ENCODE measurements around the gene GAS2. TPM values are rescaled to one million over a fixed set of nuclear protein-coding genes. Genes with fewer than 3 reads are reported as not detected.

The GAS2 gene
- total and polyA plus RNA-seq, 11 donors = 2.7 to 23.0 (median 10.8) TPM

GRCh38 chr11:22734628-22735345 is 68.4 kb downstream of the GAS2 start:
- intact Hi-C loops (cut with DNase I) = loop anchor here in 3 of 10 donors (5.0 kb wide), 3 partner anchors 57 to 397 kb away; partner anchors contain the start of genes FANCF (in 1 of the 3) and SLC17A6 (in 1 of the 3)
- DNase-seq (no peak), ATAC-seq (no peak)
- H3K4me3 ChIP-seq = no peak overlapping the region
- TF ChIP-seq CTCF (IDR thresholded peaks at IDR 0.05) = no peak
- no peak for TF ChIP-seq POLR2A (IDR thresholded peaks at IDR 0.05)
- no peaks in the 10 kb centered on the region for H3K27me3 ChIP-seq
- H3K9me3 ChIP-seq = no peaks in the 10 kb centered on the region
- peaks cover 0 to 4% (median 0%) of the 10 kb centered on the region in 9 donors for H3K36me3 ChIP-seq
- no peak overlapping the region for H3K27ac ChIP-seq
- peaks cover 0 to 3% (median 0%) of the 10 kb centered on the region in 12 donors for H3K4me1 ChIP-seq
- 90 to 93% (median 93%) methylated on average over 2 of the region's 2 CpGs for WGBS, 4 donors

GRCh38 chr11:22742157-22742613 is 75.8 kb downstream of the GAS2 start:
- H3K9me3 ChIP-seq = no peaks in the 10 kb centered on the region
- intact Hi-C loops (cut with DNase I) = no loop called here
- peaks cover 0 to 4% (median 0%) of the 10 kb centered on the region in 9 donors for H3K36me3 ChIP-seq
- no peaks in the 10 kb centered on the region for H3K4me1 ChIP-seq
- H3K27ac ChIP-seq = no peak overlapping the region
- H3K4me3 ChIP-seq = no peak overlapping the region
- no peak for ATAC-seq
- WGBS, 4 donors = 63 to 67% (median 66%) methylated on average over 2 of the region's 2 CpGs
- no peak for DNase-seq
- H3K27me3 ChIP-seq = no peaks in the 10 kb centered on the region
- TF ChIP-seq POLR2A (IDR thresholded peaks at IDR 0.05) (no peak), CTCF (IDR thresholded peaks at IDR 0.05) (no peak)

DNA sequence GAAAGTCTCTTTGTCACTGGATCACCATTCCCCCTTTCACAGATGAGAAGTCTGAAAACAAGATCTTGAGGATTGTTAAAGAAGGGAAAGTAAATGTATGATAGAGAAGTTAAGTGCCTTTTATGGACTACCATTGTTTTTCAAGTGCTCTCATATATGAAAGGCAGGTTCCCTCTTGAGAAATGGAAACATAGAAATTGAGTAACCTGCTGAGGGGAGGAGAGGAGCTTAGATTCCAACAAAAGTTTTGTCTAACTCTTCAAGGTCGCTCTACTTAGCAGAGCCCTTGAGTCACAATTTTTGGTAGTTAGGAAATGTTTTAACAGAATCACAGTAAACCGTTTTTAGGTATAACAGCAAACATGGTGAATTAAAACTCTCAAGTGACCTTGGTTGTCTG is 83.1 kb downstream of the GAS2 start:
- no peak overlapping the region for H3K27ac ChIP-seq
- 80 to 91% (median 85%) methylated on average over 2 of the region's 2 CpGs for WGBS, 4 donors
- H3K27me3 ChIP-seq = no peaks in the 10 kb centered on the region
- peaks cover 0 to 15% (median 0%) of the 10 kb centered on the region in 12 donors for H3K4me1 ChIP-seq
- DNase-seq (no peak), ATAC-seq (no peak)
- no peaks in the 10 kb centered on the region for H3K36me3 ChIP-seq
- H3K4me3 ChIP-seq = no peak overlapping the region
- TF ChIP-seq POLR2A (IDR thresholded peaks at IDR 0.05) = no peak
- no peak for TF ChIP-seq CTCF (IDR thresholded peaks at IDR 0.05)
- intact Hi-C loops (cut with DNase I) = no loop called here
- H3K9me3 ChIP-seq = no peaks in the 10 kb centered on the region

DNA sequence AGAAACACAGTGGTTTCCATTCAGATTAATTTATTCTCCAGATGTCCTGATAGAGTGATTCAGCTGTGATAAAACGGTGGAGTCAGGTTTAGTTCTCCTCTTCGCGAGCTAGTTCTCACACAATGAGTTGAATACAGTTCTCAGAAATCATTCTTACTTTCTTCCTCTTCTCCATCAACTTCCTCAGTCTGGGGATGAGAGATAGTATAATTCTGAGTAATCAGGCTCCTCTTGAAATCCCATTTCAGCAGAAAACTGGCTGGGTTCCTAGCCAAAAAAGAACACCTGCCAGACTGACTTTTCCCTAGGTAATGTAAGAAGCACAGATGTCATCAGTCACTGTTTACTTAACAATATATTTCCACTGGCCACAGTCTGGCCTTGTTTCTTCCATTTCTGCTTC is 86.5 kb downstream of the GAS2 start:
- Histone ChIP-seq H3K27ac (no peak overlapping the region), H3K4me1 (peaks cover 0 to 15% (median 0%) of the 10 kb centered on the region in 12 donors), H3K4me3 (no peak overlapping the region), H3K27me3 (no peaks in the 10 kb centered on the region), H3K36me3 (peaks cover 0 to 14% (median 0%) of the 10 kb centered on the region in 9 donors), H3K9me3 (no peaks in the 10 kb centered on the region)
- DNase-seq = no peak
- 56 to 63% (median 60%) methylated on average over 3 of the region's 3 CpGs for whole genome bisulfite sequencing, 4 donors
- ATAC-seq = no peak
- intact Hi-C loops (cut with DNase I) = no loop called here
- TF ChIP-seq POLR2A (IDR thresholded peaks at IDR 0.05) = no peak
- no peak for TF ChIP-seq CTCF (IDR thresholded peaks at IDR 0.05)
